SIG-M5 treated with dmso at 0.1 percent for 504 hours (cell line): ENCODE measurements around the gene RAB36.

ENCODE experiments used
- DNase-seq: peaks from one replicate; lab custom pipeline; 2025; ENCODE audit not compliant: unreplicated experiment; lab: John Stamatoyannopoulos, UW

The RAB36 gene

DNA sequence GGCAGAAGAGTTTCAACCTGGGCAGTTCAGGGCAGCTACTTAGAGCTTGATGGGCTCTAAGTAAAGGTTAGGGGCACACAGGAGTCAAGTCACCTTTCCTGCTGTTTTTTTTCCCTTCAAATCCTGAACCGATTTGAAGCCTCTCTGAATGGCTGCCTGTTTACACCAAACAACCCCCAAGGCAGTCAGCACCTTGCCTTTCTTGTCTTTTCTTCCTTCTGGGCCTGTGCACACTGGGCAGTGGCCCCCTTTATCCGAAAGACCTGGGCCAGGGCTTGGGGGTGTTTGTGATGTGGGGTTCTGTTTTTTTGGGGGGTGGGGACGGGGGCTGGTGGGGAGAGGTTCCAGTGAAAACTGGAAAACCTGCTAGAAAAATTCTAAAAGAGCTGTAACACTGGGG lies 7.8 kb upstream of the RAB36 start:
- DNase-seq, result no peak

GRCh38 chr22:23137905-23138561 lies 7.2 kb upstream of the RAB36 start:
- DNase-seq, result peak; percentile 56

DNA sequence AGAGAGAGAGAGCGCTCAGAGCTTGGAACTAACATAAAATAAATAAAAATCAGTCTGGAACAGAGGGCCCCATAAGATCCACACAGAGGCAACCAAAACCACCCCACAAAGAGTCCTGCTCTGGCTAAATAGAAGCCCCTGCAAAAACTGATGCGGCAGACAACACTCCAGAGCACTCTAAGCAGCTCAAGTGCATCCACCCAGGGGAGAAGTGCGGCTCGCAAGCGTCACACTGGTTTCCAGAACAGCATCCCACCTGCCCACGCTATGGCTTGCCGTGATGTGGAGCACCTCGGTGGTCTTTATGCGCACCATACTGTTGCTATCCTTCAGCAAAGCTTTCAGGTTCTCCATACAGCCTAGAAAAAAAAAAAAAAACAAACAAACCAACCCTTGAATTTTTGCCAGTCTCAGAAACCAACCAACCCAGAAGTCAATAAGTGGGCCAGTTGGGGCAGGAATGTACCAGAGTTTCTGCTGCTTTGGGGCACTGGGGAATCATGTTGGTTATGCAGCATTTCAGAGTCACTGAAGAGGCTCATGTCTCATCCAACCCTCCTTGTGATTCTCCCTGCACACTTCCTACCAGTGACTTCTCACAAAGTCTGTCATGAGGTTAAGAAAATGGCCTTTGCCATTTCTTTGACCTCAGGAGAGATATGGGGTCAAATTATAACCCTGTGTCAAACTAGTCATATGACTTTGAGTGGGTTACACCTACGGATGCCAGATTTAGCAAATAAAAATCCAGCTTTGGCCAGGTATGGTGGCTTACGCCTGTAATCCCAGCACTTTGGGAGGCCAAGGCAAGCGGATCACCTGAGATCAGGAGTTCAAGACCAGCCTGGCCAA lies 6.5 kb upstream of the RAB36 start:
- DNase-seq, result no peak

GRCh38 chr22:23140385-23140784 lies 4.9 kb upstream of the RAB36 start:
- no peak for DNase-seq

DNA sequence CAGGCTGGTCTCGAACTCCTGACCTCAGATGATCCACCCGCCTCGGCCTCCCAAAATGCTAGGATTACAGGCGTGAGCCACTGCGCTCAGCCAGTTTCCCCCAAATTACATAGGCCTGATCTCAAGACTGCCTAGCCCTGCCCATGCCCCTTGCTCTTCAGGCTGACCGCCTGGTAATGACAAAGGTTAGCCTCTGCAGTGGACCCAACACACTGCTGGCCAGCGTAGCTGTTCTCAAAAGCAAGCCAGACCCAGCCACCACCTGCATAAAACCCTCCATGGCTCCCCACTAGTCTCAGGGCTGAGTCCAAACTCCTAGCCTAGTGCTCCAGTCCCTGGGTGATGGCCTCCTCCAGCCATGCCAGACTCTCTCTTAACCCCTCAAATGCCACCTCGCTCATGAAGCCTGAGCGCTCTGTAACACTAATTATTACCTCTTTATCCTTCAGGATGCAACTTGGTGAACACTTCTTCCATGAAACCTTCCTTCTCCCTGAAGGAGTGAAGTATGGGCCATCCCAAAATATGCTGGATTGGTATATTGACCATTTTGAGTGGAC lies 2.7 kb upstream of the RAB36 start:
- DNase-seq, result no peak

- DNase-seq, result no peak
These were observed 2.2 kb upstream of the RAB36 start for GRCh38 chr22:23143119-23143518.

- no peak for DNase-seq
These were observed 845 bp upstream of the RAB36 start for GRCh38 chr22:23144432-23144831.

DNA sequence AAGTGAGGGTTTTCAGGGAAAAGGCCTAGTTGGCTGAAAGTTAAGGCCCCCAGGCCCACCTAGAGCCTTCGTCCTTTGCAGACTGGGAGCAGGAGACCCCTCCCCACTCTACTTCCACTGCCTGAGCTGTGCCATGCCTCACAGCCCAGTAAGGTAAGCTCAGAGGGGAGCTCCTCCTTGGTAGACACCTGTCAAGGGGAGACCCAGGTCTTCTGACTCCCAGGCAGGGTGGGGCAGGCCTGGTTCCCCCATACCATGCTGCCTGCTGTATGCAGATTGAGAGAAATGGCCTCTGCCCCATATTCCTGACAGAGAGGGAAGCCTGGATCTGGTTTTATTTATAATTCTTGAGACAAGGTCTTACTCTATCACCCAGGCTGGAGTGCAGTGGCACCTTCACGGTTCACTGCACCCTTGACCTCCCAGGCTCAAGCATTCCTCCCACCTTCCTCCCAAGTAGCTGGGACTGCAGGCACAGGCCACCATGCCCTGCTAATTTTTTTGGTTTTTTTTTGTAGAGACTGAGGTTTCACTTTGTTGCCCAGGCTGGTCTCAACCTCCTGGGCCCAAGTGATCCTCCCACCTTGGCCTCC lies 697 bp downstream of the RAB36 start:
- no peak for DNase-seq

GRCh38 chr22:23146478-23147205 lies 1.4 kb downstream of the RAB36 start:
- no peak for DNase-seq

DNA sequence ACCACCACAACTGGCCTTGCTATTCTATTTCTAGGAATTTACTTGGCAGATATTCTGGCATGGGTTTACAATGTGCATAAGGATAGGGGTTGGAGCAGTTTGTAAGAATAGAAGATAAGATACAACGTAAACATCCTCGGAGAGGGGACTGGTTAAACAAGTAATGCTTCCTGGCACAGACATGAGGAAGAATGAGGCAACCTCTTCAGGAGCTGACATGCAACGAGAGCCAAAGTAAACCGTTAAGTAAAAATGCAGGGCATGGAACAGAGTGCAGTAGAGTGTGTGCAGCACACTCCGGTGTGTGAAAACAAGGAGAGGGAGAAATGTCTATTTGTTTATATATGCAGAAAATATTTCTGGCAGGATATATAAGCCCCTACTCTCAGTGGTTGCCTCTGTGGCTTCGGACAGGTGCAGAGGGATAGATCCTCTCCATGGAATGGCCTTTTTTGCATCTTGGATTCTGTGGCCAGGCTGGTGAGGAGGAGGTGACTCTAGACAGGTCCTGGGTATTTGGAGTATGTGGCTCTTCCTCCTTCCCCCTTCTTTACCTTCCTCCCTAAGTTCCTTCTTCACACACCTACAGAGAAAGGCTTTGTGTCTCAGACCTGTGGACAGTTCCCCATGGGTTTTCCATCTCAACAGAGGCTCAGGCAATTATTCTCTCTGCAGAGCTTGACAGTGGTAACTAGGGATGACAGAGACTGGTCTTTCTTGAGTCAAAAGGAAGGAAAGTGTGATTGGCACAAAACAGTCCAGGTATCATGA lies 2.5 kb downstream of the RAB36 start:
- peak; percentile 38 for DNase-seq

DNA sequence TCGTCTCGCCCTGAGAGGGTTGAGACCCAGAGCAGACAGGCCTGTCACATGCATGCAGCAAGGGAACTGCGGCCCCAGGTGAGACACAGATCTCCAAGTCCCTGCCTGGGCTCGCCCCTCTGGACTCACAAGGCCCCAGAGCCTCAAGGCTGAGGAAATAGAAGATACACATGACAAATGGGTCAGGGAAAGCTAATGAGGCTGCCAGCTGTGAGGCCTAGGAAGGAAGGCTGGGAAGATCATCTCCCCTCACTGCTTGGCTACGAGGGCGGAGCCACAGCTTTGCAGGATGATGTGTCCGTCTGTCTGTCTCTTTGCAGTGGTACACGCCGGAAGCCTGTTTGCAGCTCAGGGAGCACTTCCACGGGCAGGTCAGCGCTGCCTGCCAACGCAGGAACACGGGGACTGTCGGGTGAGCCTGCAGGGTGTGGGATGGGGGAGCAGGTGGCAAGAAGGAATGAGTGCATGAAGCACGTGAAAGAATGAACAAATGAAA lies 4.5 kb downstream of the RAB36 start:
- DNase-seq, result no peak

- no peak for DNase-seq
These were observed 5.5 kb downstream of the RAB36 start for GRCh38 chr22:23150762-23151161.

DNA sequence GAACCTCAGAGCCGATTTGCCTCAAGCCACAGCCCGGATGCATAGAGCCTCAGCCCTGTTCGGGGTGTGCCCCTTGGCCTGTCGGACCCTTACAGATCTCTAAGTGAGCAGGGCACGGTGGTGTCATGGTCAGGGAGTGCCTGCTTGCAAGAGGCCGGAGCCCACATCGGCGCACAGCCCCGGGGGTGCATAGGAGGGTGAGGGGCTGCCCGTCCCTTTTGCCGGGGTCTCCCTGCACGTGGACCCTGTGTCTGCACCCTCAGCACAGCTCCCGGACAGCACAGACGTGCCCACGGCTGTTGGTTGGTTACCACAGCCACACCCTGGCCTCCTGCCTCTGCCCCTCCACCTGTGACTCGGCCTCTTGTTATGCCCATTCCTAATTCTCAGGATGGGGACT lies 6.5 kb downstream of the RAB36 start:
- no peak for DNase-seq

GRCh38 chr22:23152238-23153114 lies 7.2 kb downstream of the RAB36 start:
- no peak for DNase-seq

DNA sequence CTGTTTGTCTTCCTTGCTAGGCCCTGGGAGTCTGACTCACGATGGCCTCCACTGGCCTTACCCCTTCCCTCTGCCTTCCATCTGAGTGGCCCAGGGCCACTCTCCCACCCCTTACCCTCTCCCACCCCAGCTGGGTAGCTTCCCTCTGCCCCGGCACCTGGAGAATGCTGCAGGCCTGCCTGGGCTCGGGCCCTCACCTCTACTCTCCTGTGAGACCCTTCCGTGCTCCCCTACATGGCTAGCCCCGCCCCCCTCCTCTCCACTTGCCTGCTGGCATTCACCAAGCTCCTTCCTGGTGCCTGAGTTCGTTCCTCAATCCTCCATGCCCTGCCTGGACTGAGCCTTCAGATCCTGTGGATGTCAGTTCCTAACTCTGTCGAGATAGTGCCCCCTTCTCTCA lies 8.7 kb downstream of the RAB36 start:
- no peak for DNase-seq

GRCh38 chr22:23154461-23154860 lies 9.2 kb downstream of the RAB36 start:
- DNase-seq, result no peak

- no peak for DNase-seq
These were observed 9.9 kb downstream of the RAB36 start for GRCh38 chr22:23155143-23155542.

GRCh38 chr22:23155831-23156230 lies 10.6 kb downstream of the RAB36 start:
- DNase-seq, result no peak

- no peak for DNase-seq
These were observed 11.0 kb downstream of the RAB36 start for GRCh38 chr22:23156286-23156685.
